Muscle layer of colon (tissue), 2 donors: ENCODE measurements around the gene UNC119.

Experiments used
- H3K27ac ChIP-seq: one replicate; pipeline ENCODE4 v1.7.0; 2013; ENCODE audit warnings: low read depth, mild to moderate bottlenecking, low read length, moderate library complexity
- H3K27me3 ChIP-seq, 2 donors: one replicate each; pipeline ENCODE4 v1.7.0; 2013; ENCODE audit warnings: low read length in 2 of 2, mild to moderate bottlenecking in 2 of 2; ENCODE audit not compliant: insufficient read depth in 2 of 2, control insufficient read depth in 1 of 2
- H3K36me3 ChIP-seq: one replicate; pipeline ENCODE4 v1.7.0; 2013; ENCODE audit warnings: mild to moderate bottlenecking, low read length; ENCODE audit not compliant: insufficient read depth
- H3K4me1 ChIP-seq: one replicate; pipeline ENCODE4 v1.7.0; 2013; ENCODE audit warnings: mild to moderate bottlenecking, low read length; ENCODE audit not compliant: insufficient read depth
- H3K4me3 ChIP-seq, 2 donors: one replicate each; pipeline ENCODE4 v1.7.0; 2013; ENCODE audit warnings: low read length in 2 of 2, low read depth in 1 of 2, mild to moderate bottlenecking in 1 of 2, moderate library complexity in 1 of 2
- H3K9ac ChIP-seq: one replicate; pipeline ENCODE4 v1.7.0; 2013; ENCODE audit warnings: low read length
- H3K9me3 ChIP-seq: one replicate; pipeline ENCODE4 v1.7.0; 2013; ENCODE audit warnings: mild to moderate bottlenecking, low read length
- donor health status: abdominal sarcoma.
- donor health status: Adenocarcinoma of cecum.

UNC119 gene

GRCh38 chr17:28515518-28515917, 36.9 kb downstream of the UNC119 start:
- H3K4me3 ChIP-seq: no peak overlapping the region
- H3K9ac ChIP-seq: no peak overlapping the region
- no peak overlapping the region for H3K27ac ChIP-seq
- no peaks in the 10 kb centered on the region for H3K36me3 ChIP-seq
- H3K27me3 ChIP-seq: peaks cover 3 to 12% of the 10 kb centered on the region in 2 donors
- H3K4me1 ChIP-seq: no peaks in the 10 kb centered on the region
- H3K9me3 ChIP-seq: no peaks in the 10 kb centered on the region

- peaks cover 3 to 19% of the 10 kb centered on the region in 2 donors for H3K27me3 ChIP-seq
- H3K4me1 ChIP-seq: no peaks in the 10 kb centered on the region
- H3K27ac ChIP-seq: no peak overlapping the region
- H3K4me3 ChIP-seq: no peak overlapping the region
- H3K36me3 ChIP-seq: no peaks in the 10 kb centered on the region
- no peaks in the 10 kb centered on the region for H3K9me3 ChIP-seq
- H3K9ac ChIP-seq: no peak overlapping the region
These were observed 37.8 kb downstream of the UNC119 start for GRCh38 chr17:28514561-28515002.

GRCh38 chr17:28513476-28513875, 38.9 kb downstream of the UNC119 start:
- H3K36me3 ChIP-seq: no peaks in the 10 kb centered on the region
- peaks cover 3 to 22% of the 10 kb centered on the region in 2 donors for H3K27me3 ChIP-seq
- H3K9ac ChIP-seq: no peak overlapping the region
- H3K4me3 ChIP-seq: no peak overlapping the region
- no peak overlapping the region for H3K27ac ChIP-seq
- no peaks in the 10 kb centered on the region for H3K4me1 ChIP-seq
- H3K9me3 ChIP-seq: no peaks in the 10 kb centered on the region

- Histone ChIP-seq H3K9me3 (no peaks in the 10 kb centered on the region), H3K27ac (no peak overlapping the region), H3K4me1 (no peaks in the 10 kb centered on the region), H3K4me3 (no peak overlapping the region), H3K9ac (no peak overlapping the region), H3K36me3 (no peaks in the 10 kb centered on the region), H3K27me3 (peaks cover 3 to 31% of the 10 kb centered on the region in 2 donors)
These were observed 40.5 kb downstream of the UNC119 start for GRCh38 chr17:28511858-28512461.

- Histone ChIP-seq H3K9ac (no peak overlapping the region), H3K36me3 (no peaks in the 10 kb centered on the region), H3K4me3 (no peak overlapping the region), H3K4me1 (no peaks in the 10 kb centered on the region), H3K9me3 (no peaks in the 10 kb centered on the region), H3K27me3 (peaks cover 3 to 34% of the 10 kb centered on the region in 2 donors), H3K27ac (no peak overlapping the region)
These were observed 42.6 kb downstream of the UNC119 start for GRCh38 chr17:28509789-28510188.

- no peaks in the 10 kb centered on the region for H3K4me1 ChIP-seq
- H3K36me3 ChIP-seq: no peaks in the 10 kb centered on the region
- no peak overlapping the region for H3K9ac ChIP-seq
- H3K9me3 ChIP-seq: no peaks in the 10 kb centered on the region
- no peak overlapping the region for H3K4me3 ChIP-seq
- no peak overlapping the region for H3K27ac ChIP-seq
- peaks cover 3 to 22% of the 10 kb centered on the region in 2 donors for H3K27me3 ChIP-seq
These were observed 44.2 kb downstream of the UNC119 start for GRCh38 chr17:28508211-28508724.

GRCh38 chr17:28507567-28508203, 44.7 kb downstream of the UNC119 start:
- H3K4me1 ChIP-seq: no peaks in the 10 kb centered on the region
- no peak overlapping the region for H3K4me3 ChIP-seq
- H3K27me3 ChIP-seq: peaks cover 3 to 22% of the 10 kb centered on the region in 2 donors
- H3K9ac ChIP-seq: no peak overlapping the region
- no peaks in the 10 kb centered on the region for H3K9me3 ChIP-seq
- H3K36me3 ChIP-seq: no peaks in the 10 kb centered on the region
- no peak overlapping the region for H3K27ac ChIP-seq

GRCh38 chr17:28506763-28507487, 45.5 kb downstream of the UNC119 start:
- Histone ChIP-seq H3K9me3 (no peaks in the 10 kb centered on the region), H3K27ac (no peak overlapping the region), H3K27me3 (peaks cover 0 to 22% of the 10 kb centered on the region in 2 donors), H3K4me1 (no peaks in the 10 kb centered on the region), H3K4me3 (no peak overlapping the region), H3K36me3 (no peaks in the 10 kb centered on the region), H3K9ac (no peak overlapping the region)

- peaks cover 0 to 22% of the 10 kb centered on the region in 2 donors for H3K27me3 ChIP-seq
- H3K36me3 ChIP-seq: no peaks in the 10 kb centered on the region
- no peak within 1 kb of the TSS for H3K27ac ChIP-seq
- no peaks in the 10 kb centered on the region for H3K9me3 ChIP-seq
- no peak within 1 kb of the TSS for H3K9ac ChIP-seq
- H3K4me1 ChIP-seq: no peaks in the 10 kb centered on the region
- no peak within 1 kb of the TSS for H3K4me3 ChIP-seq
These were observed 46.3 kb downstream of the UNC119 start, which contains the start of gene FOXN1 for GRCh38 chr17:28505986-28506665. FOXN1 (plus strand) TSS chr17:28506348; CDS start chr17:28523970, 17,622 bp downstream.

- H3K4me1 ChIP-seq: no peaks in the 10 kb centered on the region
- H3K27me3 ChIP-seq: peaks cover 0 to 12% of the 10 kb centered on the region in 2 donors
- H3K9me3 ChIP-seq: no peaks in the 10 kb centered on the region
- H3K4me3 ChIP-seq: no peak overlapping the region
- no peak overlapping the region for H3K9ac ChIP-seq
- no peaks in the 10 kb centered on the region for H3K36me3 ChIP-seq
- H3K27ac ChIP-seq: no peak overlapping the region
These were observed 49.0 kb downstream of the UNC119 start for GRCh38 chr17:28503420-28503819.
